OCI-LY3 (cell line): ENCODE measurements around the gene NXT1.

Experiments used
- CTCF ChIP-seq: fragments of 200-600, 300-600 bp; sonication (generic); IDR thresholded peaks from 2 replicates; pipeline ENCODE4 v1.5.1; 2014; ENCODE audit warnings: antibody characterized with exemption, low read length, low read depth
- EZH2phosphoT487 ChIP-seq: fragments of 200-600 bp; shearing (Covaris generic); IDR thresholded peaks from 2 replicates; pipeline ENCODE4 v1.6.1; 2018; ENCODE audit warnings: antibody characterized with exemption, mixed run types, low read depth

DNA sequence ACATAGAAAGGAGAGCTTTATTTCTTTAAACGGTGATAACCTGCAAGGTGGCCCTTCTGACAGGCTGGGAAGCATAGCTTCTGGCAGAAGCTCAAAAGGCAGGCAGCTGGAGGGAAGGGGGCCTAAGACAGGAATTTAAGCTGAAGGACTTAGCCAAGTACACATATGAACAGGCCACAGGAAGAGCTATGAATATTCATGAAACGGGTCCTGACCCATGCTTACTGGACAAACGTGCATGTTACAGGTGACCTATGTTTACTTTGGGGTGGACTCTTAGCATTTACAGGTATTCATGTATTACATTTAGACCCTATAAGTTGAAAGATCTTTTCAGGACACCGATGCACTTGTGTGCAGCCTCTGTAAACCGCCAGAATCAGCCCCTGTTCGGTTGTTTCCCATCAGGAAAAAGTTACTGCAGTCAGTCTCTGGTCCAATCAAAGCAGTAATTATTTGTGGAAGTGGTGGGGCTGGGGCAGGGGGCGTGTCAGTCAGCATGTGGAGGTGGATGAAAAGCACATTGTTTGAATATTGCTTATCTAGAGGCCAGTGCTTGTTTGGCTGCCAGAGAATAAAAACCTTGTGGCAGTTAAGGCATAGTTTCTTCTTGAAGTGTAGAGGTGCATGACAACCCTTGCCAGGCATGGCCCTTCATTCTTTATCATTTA lies 8.5 kb downstream of the NXT1 start:
- TF ChIP-seq CTCF (no peak), EZH2phosphoT487 (no peak)
